Activated naive CD8-positive, alpha-beta T cell (primary cell): Measurements from ENCODE around the gene WDR70.
"Not testable (repeated sequence)": the region's sequence is repeated elsewhere in the genome, so short reads cannot be mapped to it uniquely, and the experiment has no call there.

Experiments used
- H3K27ac Mint-ChIP-seq: one replicate; pipeline ENCODE4 v1.8.0; 2021; ENCODE audit warnings: mixed read lengths
- H3K27me3 Mint-ChIP-seq: one replicate; pipeline ENCODE4 v1.8.0; 2021; ENCODE audit warnings: mixed read lengths
- H3K36me3 Mint-ChIP-seq: one replicate; pipeline ENCODE4 v1.8.0; 2021; ENCODE audit warnings: mixed read lengths
- H3K4me1 Mint-ChIP-seq: one replicate; pipeline ENCODE4 v1.8.0; 2021; ENCODE audit warnings: low read depth, mixed read lengths
- H3K4me3 Mint-ChIP-seq: one replicate; pipeline ENCODE4 v1.8.0; 2021; ENCODE audit warnings: mild to moderate bottlenecking, mixed read lengths
- H3K9me3 Mint-ChIP-seq: one replicate; pipeline ENCODE4 v1.8.0; 2021; ENCODE audit warnings: low read depth, mixed read lengths

The WDR70 gene

GRCh38 chr5:37601163-37601562, 222.0 kb downstream of the WDR70 start:
- Mint-ChIP-seq H3K36me3 (peaks cover 39% of the 10 kb centered on the region), H3K27ac (no peak overlapping the region), H3K27me3 (no peaks in the 10 kb centered on the region), H3K9me3 (peaks cover 22% of the 10 kb centered on the region), H3K4me3 (no peak overlapping the region), H3K4me1 (peaks cover 5% of the 10 kb centered on the region)

- H3K27me3 Mint-ChIP-seq = no peaks in the 10 kb centered on the region
- H3K9me3 Mint-ChIP-seq = peaks cover 19% of the 10 kb centered on the region
- H3K4me3 Mint-ChIP-seq = no peak overlapping the region
- peaks cover 31% of the 10 kb centered on the region for H3K36me3 Mint-ChIP-seq
- H3K4me1 Mint-ChIP-seq = peaks cover 5% of the 10 kb centered on the region
- no peak overlapping the region for H3K27ac Mint-ChIP-seq
These were observed 224.0 kb downstream of the WDR70 start for GRCh38 chr5:37603072-37603471.

- Mint-ChIP-seq H3K27me3 (no peaks in the 10 kb centered on the region), H3K27ac (no peak overlapping the region), H3K4me3 (no peak overlapping the region), H3K36me3 (peaks cover 30% of the 10 kb centered on the region), H3K9me3 (peaks cover 11% of the 10 kb centered on the region), H3K4me1 (peaks cover 6% of the 10 kb centered on the region)
These were observed 225.2 kb downstream of the WDR70 start for GRCh38 chr5:37604290-37604689.

GRCh38 chr5:37606148-37606547, 227.0 kb downstream of the WDR70 start:
- H3K27me3 Mint-ChIP-seq = no peaks in the 10 kb centered on the region
- no peak overlapping the region for H3K27ac Mint-ChIP-seq
- H3K4me1 Mint-ChIP-seq = peaks cover 6% of the 10 kb centered on the region
- peaks cover 6% of the 10 kb centered on the region for H3K9me3 Mint-ChIP-seq
- peaks cover 27% of the 10 kb centered on the region for H3K36me3 Mint-ChIP-seq
- H3K4me3 Mint-ChIP-seq = no peak overlapping the region

GRCh38 chr5:37606632-37607248, 227.6 kb downstream of the WDR70 start:
- Mint-ChIP-seq H3K4me3 (no peak overlapping the region), H3K36me3 (peaks cover 22% of the 10 kb centered on the region), H3K4me1 (peaks cover 5% of the 10 kb centered on the region), H3K9me3 (peaks cover under 1% of the 10 kb centered on the region), H3K27ac (no peak overlapping the region), H3K27me3 (no peaks in the 10 kb centered on the region)

- peaks cover 32% of the 10 kb centered on the region for H3K36me3 Mint-ChIP-seq
- no peak overlapping the region for H3K4me3 Mint-ChIP-seq
- no peaks in the 10 kb centered on the region for H3K4me1 Mint-ChIP-seq
- peaks cover 2% of the 10 kb centered on the region for H3K9me3 Mint-ChIP-seq
- H3K27me3 Mint-ChIP-seq = no peaks in the 10 kb centered on the region
- no peak overlapping the region for H3K27ac Mint-ChIP-seq
These were observed 236.1 kb downstream of the WDR70 start for GRCh38 chr5:37615184-37615583.

- H3K27me3 Mint-ChIP-seq = no peaks in the 10 kb centered on the region
- H3K27ac Mint-ChIP-seq = no peak overlapping the region
- no peaks in the 10 kb centered on the region for H3K4me1 Mint-ChIP-seq
- no peak overlapping the region for H3K4me3 Mint-ChIP-seq
- H3K36me3 Mint-ChIP-seq = peaks cover 34% of the 10 kb centered on the region
- H3K9me3 Mint-ChIP-seq = peaks cover 8% of the 10 kb centered on the region
These were observed 240.2 kb downstream of the WDR70 start for GRCh38 chr5:37619353-37619752.

GRCh38 chr5:37622354-37622753, 243.2 kb downstream of the WDR70 start:
- H3K36me3 Mint-ChIP-seq = peaks cover 40% of the 10 kb centered on the region
- H3K4me3 Mint-ChIP-seq, H3K27me3 Mint-ChIP-seq, H3K4me1 Mint-ChIP-seq, H3K27ac Mint-ChIP-seq: not testable (repeated sequence)
- peaks cover 15% of the 10 kb centered on the region for H3K9me3 Mint-ChIP-seq

GRCh38 chr5:37626266-37626665, 247.1 kb downstream of the WDR70 start:
- H3K4me1 Mint-ChIP-seq = no peaks in the 10 kb centered on the region
- no peak overlapping the region for H3K27ac Mint-ChIP-seq
- peaks cover 54% of the 10 kb centered on the region for H3K36me3 Mint-ChIP-seq
- H3K4me3 Mint-ChIP-seq = no peak overlapping the region
- no peaks in the 10 kb centered on the region for H3K27me3 Mint-ChIP-seq
- H3K9me3 Mint-ChIP-seq = peaks cover 32% of the 10 kb centered on the region

- H3K4me1 Mint-ChIP-seq = no peaks in the 10 kb centered on the region
- H3K4me3 Mint-ChIP-seq = no peak overlapping the region
- H3K36me3 Mint-ChIP-seq = peaks cover 57% of the 10 kb centered on the region
- no peaks in the 10 kb centered on the region for H3K27me3 Mint-ChIP-seq
- H3K9me3 Mint-ChIP-seq = peaks cover 32% of the 10 kb centered on the region
- H3K27ac Mint-ChIP-seq = no peak overlapping the region
These were observed 249.8 kb downstream of the WDR70 start for GRCh38 chr5:37628876-37629275.

- H3K27ac Mint-ChIP-seq = no peak overlapping the region
These were observed 252.8 kb downstream of the WDR70 start for GRCh38 chr5:37631939-37632338.

GRCh38 chr5:37637165-37637845, 258.2 kb downstream of the WDR70 start:
- peaks cover 42% of the 10 kb centered on the region for H3K36me3 Mint-ChIP-seq
- H3K9me3 Mint-ChIP-seq = peaks cover 10% of the 10 kb centered on the region
- H3K27ac Mint-ChIP-seq = no peak overlapping the region
- no peaks in the 10 kb centered on the region for H3K27me3 Mint-ChIP-seq
- no peak overlapping the region for H3K4me3 Mint-ChIP-seq
- H3K4me1 Mint-ChIP-seq = no peaks in the 10 kb centered on the region

More at GRCh38 chr5:37631939-37632338, 252.8 kb downstream of the WDR70 start:
- H3K27me3 Mint-ChIP-seq = no peaks in the 10 kb centered on the region
- H3K9me3 Mint-ChIP-seq = peaks cover 36% of the 10 kb centered on the region
- no peak overlapping the region for H3K4me3 Mint-ChIP-seq
- no peaks in the 10 kb centered on the region for H3K4me1 Mint-ChIP-seq
- peaks cover 54% of the 10 kb centered on the region for H3K36me3 Mint-ChIP-seq

GRCh38 chr5:37638897-37639296, 259.8 kb downstream of the WDR70 start:
- H3K27ac Mint-ChIP-seq = no peak overlapping the region
- peaks cover 15% of the 10 kb centered on the region for H3K9me3 Mint-ChIP-seq

GRCh38 chr5:37640088-37640487, 261.0 kb downstream of the WDR70 start:
- Mint-ChIP-seq H3K27me3 (no peaks in the 10 kb centered on the region), H3K36me3 (peaks cover 54% of the 10 kb centered on the region), H3K4me3 (no peak overlapping the region), H3K4me1 (no peaks in the 10 kb centered on the region), H3K9me3 (peaks cover 23% of the 10 kb centered on the region), H3K27ac (no peak overlapping the region)

More at GRCh38 chr5:37638897-37639296, 259.8 kb downstream of the WDR70 start:
- no peak overlapping the region for H3K4me3 Mint-ChIP-seq
- H3K27me3 Mint-ChIP-seq = no peaks in the 10 kb centered on the region
- H3K4me1 Mint-ChIP-seq = no peaks in the 10 kb centered on the region
- H3K36me3 Mint-ChIP-seq = peaks cover 51% of the 10 kb centered on the region

GRCh38 chr5:37641933-37642332, 262.8 kb downstream of the WDR70 start:
- Mint-ChIP-seq H3K27me3 (no peaks in the 10 kb centered on the region), H3K27ac (no peak overlapping the region), H3K36me3 (peaks cover 56% of the 10 kb centered on the region), H3K9me3 (peaks cover 27% of the 10 kb centered on the region), H3K4me3 (no peak overlapping the region), H3K4me1 (no peaks in the 10 kb centered on the region)

- Mint-ChIP-seq H3K9me3 (peaks cover 39% of the 10 kb centered on the region), H3K27ac (no peak overlapping the region), H3K4me3 (no peak overlapping the region), H3K36me3 (peaks cover 64% of the 10 kb centered on the region), H3K27me3 (no peaks in the 10 kb centered on the region), H3K4me1 (no peaks in the 10 kb centered on the region)
These were observed 266.6 kb downstream of the WDR70 start for GRCh38 chr5:37645707-37646106.
